MCF 10A (cell line): ENCODE measurements around the gene INPP5D. TPM values are rescaled to one million over a fixed set of nuclear protein-coding genes. Genes with fewer than 3 reads are reported as not detected.
A peak's percentile ranks its signal among the peaks of the same experiment; 100 is the strongest.

Experiments
- BruUV-seq: library from RNA; stranded (reverse); fragments of 400-500 nt; replicated peaks from 2 replicates; lab custom pipeline; 2021; lab: Mats Ljungman, UMichigan
- CTCF ChIA-PET: fragments of 300-600 bp; sonication (Branson Sonifier 250); formaldehyde crosslinking; extraction: SDS; loops from one replicate; lab custom pipeline; 2021; ENCODE audit warnings: antibody characterized with exemption, inconsistent platforms; lab: Yijun Ruan, JAX
- POLR2A ChIA-PET: fragments of 300-600, 350-650 bp; sonication (Branson Sonifier 250); formaldehyde crosslinking; extraction: SDS; loops from one replicate; lab custom pipeline; 2020; ENCODE audit warnings: antibody characterized with exemption, inconsistent platforms; lab: Yijun Ruan, JAX
- DNase-seq: peaks from one replicate; pipeline ENCODE4 v3.0.0-alpha.2; 2018; ENCODE audit not compliant: unreplicated experiment
- H3K27ac Mint-ChIP-seq: one replicate; pipeline ENCODE4 v1.8.0; 2022; ENCODE audit warnings: mild to moderate bottlenecking, low read depth, mixed read lengths; ENCODE audit not compliant: unreplicated experiment
- H3K27me3 Mint-ChIP-seq: one replicate; pipeline ENCODE4 v1.8.0; 2022; ENCODE audit warnings: mixed read lengths; ENCODE audit not compliant: insufficient read depth, unreplicated experiment
- H3K36me3 Mint-ChIP-seq: one replicate; pipeline ENCODE4 v1.8.0; 2022; ENCODE audit warnings: mild to moderate bottlenecking, moderate library complexity, mixed read lengths; ENCODE audit not compliant: insufficient read depth, unreplicated experiment
- H3K4me1 Mint-ChIP-seq: one replicate; pipeline ENCODE4 v1.8.0; 2022; ENCODE audit warnings: mixed read lengths; ENCODE audit not compliant: insufficient read depth, unreplicated experiment
- H3K4me3 Mint-ChIP-seq: one replicate; pipeline ENCODE4 v1.8.0; 2022; ENCODE audit warnings: mild to moderate bottlenecking, moderate library complexity, mixed read lengths; ENCODE audit not compliant: unreplicated experiment
- H3K9me3 Mint-ChIP-seq: one replicate; pipeline ENCODE4 v1.8.0; 2022; ENCODE audit warnings: mixed read lengths; ENCODE audit not compliant: unreplicated experiment
- CTCF ChIP-seq: fragments of 200-600 bp; IDR thresholded peaks from one replicate; pipeline ENCODE4 v1.8.0; 2022; ENCODE audit warnings: antibody characterized with exemption, mild to moderate bottlenecking; ENCODE audit not compliant: unreplicated experiment
- intact Hi-C: fragments of 100-400 bp; cut with micrococcal nuclease; formaldehyde crosslinking; loops from 2 replicates; pipeline ENCODE4 v1.14.1; 2022
- total RNA-seq: library from RNA; stranded (reverse); gene quantifications from 2 replicates; pipeline ENCODE4 v1.2.3, GENCODE V29; 2022

Gene INPP5D
- total RNA-seq, 1 experiment from 2014 or later: 64.9 TPM

DNA sequence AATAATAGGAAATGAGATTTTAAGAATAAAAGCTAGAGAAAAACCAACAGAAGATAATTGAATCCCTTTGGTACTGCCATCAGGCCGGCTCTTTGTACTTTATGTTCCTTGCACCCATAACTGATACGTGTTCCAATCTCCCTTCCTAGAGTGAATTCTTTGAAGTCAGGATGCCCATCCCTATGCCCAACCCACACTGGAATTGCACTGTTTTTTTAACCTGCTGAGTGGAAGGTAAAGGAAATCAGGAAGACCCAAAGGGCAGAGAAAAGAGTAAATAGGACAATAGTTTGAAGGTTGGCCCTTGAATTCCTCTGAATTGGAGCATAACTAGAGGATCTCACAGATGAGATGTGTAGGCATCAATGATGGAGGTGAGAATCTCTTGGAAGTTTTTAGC, 187.0 kb downstream of the INPP5D start:
- Mint-ChIP-seq H3K4me1 (peaks cover 12% of the 10 kb centered on the region), H3K9me3 (no peaks in the 10 kb centered on the region), H3K27me3 (no peaks in the 10 kb centered on the region), H3K4me3 (no peak overlapping the region), H3K36me3 (no peaks in the 10 kb centered on the region), H3K27ac (peak overlapping the region; percentile 13)
- ChIA-PET CTCF (interaction anchor here (0.5 to 1.6 kb wide), 2 partner anchors 391 to 485 kb away, joined by 3 to 5 read pairs; no protein-coding TSS in a partner anchor), POLR2A (interaction anchor here (1.3 to 2.0 kb wide), 3 partner anchors 12 to 38 kb away, joined by 3 to 6 read pairs (median 5); no protein-coding TSS in a partner anchor)
- BruUV-seq: TSS peak; percentile 62
- intact Hi-C loops: no loop called here
- no peak for TF ChIP-seq CTCF
- DNase-seq: peak; percentile 26

- no peak overlapping the region for H3K4me3 Mint-ChIP-seq
- no peaks in the 10 kb centered on the region for H3K27me3 Mint-ChIP-seq
- DNase-seq: peak; percentile 98
- ChIA-PET CTCF (no interaction called here), POLR2A (interaction anchor here (1.3 to 2.0 kb wide), 3 partner anchors 13 to 38 kb away, joined by 3 to 6 read pairs (median 5); no protein-coding TSS in a partner anchor)
- no peaks in the 10 kb centered on the region for H3K9me3 Mint-ChIP-seq
- no peak for TF ChIP-seq CTCF
- H3K36me3 Mint-ChIP-seq: no peaks in the 10 kb centered on the region
- H3K27ac Mint-ChIP-seq: peak overlapping the region; percentile 13
- H3K4me1 Mint-ChIP-seq: peaks cover 12% of the 10 kb centered on the region
- no TSS peak for BruUV-seq
- intact Hi-C loops: no loop called here
These were observed 187.6 kb downstream of the INPP5D start for GRCh38 chr2:233247744-233248143.

- Mint-ChIP-seq H3K27ac (no peak overlapping the region), H3K4me3 (no peak overlapping the region), H3K4me1 (peaks cover 17% of the 10 kb centered on the region), H3K9me3 (no peaks in the 10 kb centered on the region), H3K27me3 (no peaks in the 10 kb centered on the region), H3K36me3 (no peaks in the 10 kb centered on the region)
- ChIA-PET POLR2A (interaction anchor here (0.6 to 2.8 kb wide), 3 partner anchors 39 to 391 kb away, joined by 4 to 7 read pairs (median 7); no protein-coding TSS in a partner anchor), CTCF (interaction anchor here (1.0 to 4.5 kb wide), 4 partner anchors 40 to 396 kb away, joined by 3 to 23 read pairs (median 6); no protein-coding TSS in a partner anchor)
- BruUV-seq: no TSS peak
- intact Hi-C loops: no loop called here
- no peak for DNase-seq
- no peak for TF ChIP-seq CTCF
These were observed 188.9 kb downstream of the INPP5D start for GRCh38 chr2:233248999-233249398.

GRCh38 chr2:233250568-233250967, 190.4 kb downstream of the INPP5D start:
- no TSS peak for BruUV-seq
- ChIA-PET POLR2A (interaction anchor here (0.9 to 3.8 kb wide), 6 partner anchors 8 to 472 kb away, joined by 3 to 24 read pairs (median 6); no protein-coding TSS in a partner anchor), CTCF (interaction anchor here (0.6 to 4.5 kb wide), 32 partner anchors 9 to 639 kb away, joined by 3 to 23 read pairs (median 4); no protein-coding TSS in a partner anchor)
- no peak for DNase-seq
- H3K27me3 Mint-ChIP-seq: no peaks in the 10 kb centered on the region
- no peaks in the 10 kb centered on the region for H3K36me3 Mint-ChIP-seq
- no peak for TF ChIP-seq CTCF
- peak overlapping the region; percentile 74 for H3K27ac Mint-ChIP-seq
- intact Hi-C loops: loop anchor here (5.0 kb wide), 1 partner anchor 198 kb away; no protein-coding TSS in a partner anchor
- H3K4me1 Mint-ChIP-seq: peaks cover 25% of the 10 kb centered on the region
- H3K4me3 Mint-ChIP-seq: peak overlapping the region; percentile 86
- H3K9me3 Mint-ChIP-seq: no peaks in the 10 kb centered on the region
